H1 (cell line): ENCODE measurements around the gene FGF14. TPM values are rescaled to one million over a fixed set of nuclear protein-coding genes. Genes with fewer than 3 reads are reported as not detected.

Experiments used
- CTCF ChIA-PET: fragments of 300-600 bp; sonication (Branson Sonifier 250); formaldehyde crosslinking; loops from one replicate; lab custom pipeline; 2021; ENCODE audit not compliant: partially characterized antibody; lab: Charles Lee
- POLR2A ChIA-PET: fragments of 300-600 bp; sonication (Branson Sonifier 250); formaldehyde crosslinking; loops from one replicate; lab custom pipeline; 2021; ENCODE audit warnings: inconsistent platforms; ENCODE audit not compliant: partially characterized antibody; lab: Charles Lee
- DNase-seq, 2 experiments: peaks; one replicate each; pipeline versions ENCODE4 v3.0.0 to v3.0.0-alpha.2; 2010 to 2022; ENCODE audit warnings: low spot score in 2 of 2, low read depth in 1 of 2, mixed read lengths in 1 of 2
- FAIRE-seq: peaks from 2 replicates; lab custom pipeline; 2011; peaks lifted over from hg19 to GRCh38; lab: Jason Lieb, UNC
- H2AFZ ChIP-seq: 2 replicates; pipeline ENCODE4 v1.8.1; 2012; ENCODE audit warnings: low read length, inconsistent platforms
- H2AK5ac ChIP-seq: 2 replicates; pipeline ENCODE4 v1.6.1; 2013; ENCODE audit warnings: low read depth, low read length
- H2BK120ac ChIP-seq: replicated peaks from 2 replicates; pipeline ENCODE3; 2013; ENCODE audit warnings: low read depth, low read length, inconsistent platforms
- H2BK12ac ChIP-seq: 2 replicates; pipeline ENCODE4 v1.6.1; 2013; ENCODE audit warnings: low read depth, low read length
- H2BK15ac ChIP-seq: 2 replicates; pipeline ENCODE4 v1.6.1; 2013; ENCODE audit warnings: low read length
- H2BK20ac ChIP-seq: 2 replicates; pipeline ENCODE4 v1.6.1; 2013; ENCODE audit warnings: low read length
- H2BK5ac ChIP-seq: 2 replicates; pipeline ENCODE4 v1.6.1; 2013; ENCODE audit warnings: low read depth, low read length
- H3K14ac ChIP-seq: 2 replicates; pipeline ENCODE4 v1.6.1; 2013; ENCODE audit warnings: inconsistent platforms; ENCODE audit not compliant: insufficient read length
- H3K18ac ChIP-seq: 2 replicates; pipeline ENCODE4 v1.6.1; 2013; ENCODE audit warnings: low read length; ENCODE audit errors: extremely low read depth
- H3K23ac ChIP-seq: 2 replicates; pipeline ENCODE4 v1.6.1; 2013; ENCODE audit warnings: inconsistent platforms; ENCODE audit not compliant: insufficient read length
- H3K23me2 ChIP-seq: 2 replicates; pipeline ENCODE4 v1.6.1; 2013; ENCODE audit warnings: low read depth, low read length
- H3K27ac ChIP-seq: 2 replicates; pipeline ENCODE4 v1.6.1; 2011; ENCODE audit warnings: low read depth, low read length, inconsistent platforms
- H3K27me3 ChIP-seq, 4 experiments: replicated peaks in 1 of 4; 1 replicate in 1 of 4; 2 replicates in 3 of 4; pipeline versions ENCODE4 v1.6.1 to v1.8.1; 2011 to 2013; ENCODE audit warnings: low read length in 3 of 4, mild to moderate bottlenecking in 3 of 4, inconsistent platforms in 2 of 4, mixed read lengths in 2 of 4, moderate library complexity in 1 of 4; ENCODE audit not compliant: control insufficient read depth in 3 of 4, insufficient read depth in 3 of 4; ENCODE audit errors: extremely low read depth in 1 of 4
- H3K36me3 ChIP-seq, 4 experiments: 2 replicates each; pipeline versions ENCODE4 v1.6.1 to v1.8.1; 2011 to 2013; ENCODE audit warnings: mild to moderate bottlenecking in 4 of 4, low read length in 3 of 4, moderate library complexity in 2 of 4, control low read depth in 1 of 4, inconsistent platforms in 1 of 4; ENCODE audit not compliant: insufficient read depth in 4 of 4, control insufficient read depth in 2 of 4
- H3K4ac ChIP-seq: replicated peaks from 2 replicates; pipeline ENCODE3; 2013; ENCODE audit warnings: low read length, low read depth, mixed read lengths, inconsistent platforms; ENCODE audit not compliant: insufficient read length
- H3K4me1 ChIP-seq, 4 experiments: replicated peaks in 1 of 4; 1 replicate in 1 of 4; 2 replicates in 3 of 4; pipeline versions ENCODE4 v1.6.1 to v1.8.1; 2011 to 2013; ENCODE audit warnings: low read length in 3 of 4, inconsistent platforms in 2 of 4, mixed read lengths in 1 of 4; ENCODE audit not compliant: insufficient read depth in 4 of 4, control insufficient read depth in 3 of 4
- H3K4me2 ChIP-seq, 2 experiments: 2 replicates each; pipeline versions ENCODE4 v1.6.1 to v1.8.1; 2011 to 2013; ENCODE audit warnings: low read depth in 2 of 2, low read length in 2 of 2, control low read depth in 1 of 2, inconsistent platforms in 1 of 2, mild to moderate bottlenecking in 1 of 2; ENCODE audit not compliant: insufficient read depth in 1 of 2
- H3K4me3 ChIP-seq, 4 experiments: fragments of 200-600, 300-600 bp in 1 of 4; sonication (generic), shearing (Covaris generic), sonication (Bioruptor Twin) in 1 of 4; 2 replicates each; pipeline versions ENCODE4 v1.5.1 to v1.8.1; 2011 to 2016; ENCODE audit warnings: low read length in 4 of 4, low read depth in 3 of 4, control low read depth in 2 of 4, inconsistent platforms in 2 of 4, mild to moderate bottlenecking in 2 of 4, mixed read lengths in 1 of 4, moderate library complexity in 1 of 4; ENCODE audit not compliant: insufficient read depth in 2 of 4; ENCODE audit errors: extremely low read depth in 1 of 4
- H3K56ac ChIP-seq: replicated peaks from 2 replicates; pipeline ENCODE3; 2013; ENCODE audit warnings: low read depth, mild to moderate bottlenecking, mixed read lengths, low read length, inconsistent platforms; ENCODE audit not compliant: insufficient read length
- H3K79me1 ChIP-seq: 2 replicates; pipeline ENCODE4 v1.6.1; 2013; ENCODE audit warnings: low read depth, low read length, control low read depth
- H3K79me2 ChIP-seq, 2 experiments: 2 replicates each; pipeline versions ENCODE4 v1.6.1 to v1.8.1; 2012 to 2013; ENCODE audit warnings: low read length in 2 of 2, mild to moderate bottlenecking in 2 of 2, inconsistent platforms in 1 of 2; ENCODE audit not compliant: insufficient read depth in 2 of 2, control insufficient read depth in 1 of 2
- H3K9ac ChIP-seq, 4 experiments: replicated peaks in 1 of 4; 1 replicate in 1 of 4; 2 replicates in 3 of 4; pipeline versions ENCODE4 v1.6.1 to v1.8.1; 2011 to 2013; ENCODE audit warnings: low read depth in 3 of 4, low read length in 3 of 4, control low read depth in 2 of 4, mild to moderate bottlenecking in 2 of 4, moderate library complexity in 2 of 4, inconsistent platforms in 1 of 4; ENCODE audit errors: extremely low read depth in 1 of 4
- H3K9me3 ChIP-seq, 2 experiments: 2 replicates each; pipeline versions ENCODE4 v1.6.1 to v1.8.1; 2012 to 2013; ENCODE audit warnings: mild to moderate bottlenecking in 2 of 2, moderate library complexity in 2 of 2, control low read depth in 1 of 2, inconsistent platforms in 1 of 2, low read depth in 1 of 2, low read length in 1 of 2, mixed read lengths in 1 of 2; ENCODE audit not compliant: insufficient read depth in 2 of 2
- H4K20me1 ChIP-seq, 2 experiments: replicated peaks in 1 of 2; 2 replicates each; pipeline versions ENCODE3 to v1.8.1; 2011 to 2013; ENCODE audit warnings: inconsistent platforms in 2 of 2, low read length in 2 of 2, mild to moderate bottlenecking in 1 of 2; ENCODE audit not compliant: insufficient read depth in 2 of 2, control insufficient read depth in 1 of 2
- H4K5ac ChIP-seq: 2 replicates; pipeline ENCODE4 v1.6.1; 2013; ENCODE audit warnings: low read length, low read depth, mixed read lengths, inconsistent platforms; ENCODE audit not compliant: insufficient read length
- H4K8ac ChIP-seq: 2 replicates; pipeline ENCODE4 v1.8.0; 2013; ENCODE audit warnings: mild to moderate bottlenecking, moderate library complexity, low read length, inconsistent platforms; ENCODE audit not compliant: insufficient read depth; ENCODE audit errors: extremely low read depth
- H4K91ac ChIP-seq: replicated peaks from 2 replicates; pipeline ENCODE3; 2013; ENCODE audit warnings: low read length, mixed read lengths, inconsistent platforms; ENCODE audit not compliant: insufficient read length
- ASH2L ChIP-seq: fragments of 200-600, 300-600 bp; sonication (generic); IDR thresholded peaks from one replicate; pipeline ENCODE4 v1.7.1; 2017; ENCODE audit warnings: low read length
- CBX5 ChIP-seq: fragments of 300-800, 300-1000 bp; sonication (generic); IDR thresholded peaks from 2 replicates; pipeline ENCODE4 v1.7.1; 2016; ENCODE audit warnings: antibody characterized with exemption, low read length, low read depth
- CBX8 ChIP-seq: fragments of 300-800, 300-1000 bp; sonication (generic); IDR thresholded peaks from 2 replicates; pipeline ENCODE4 v1.7.1; 2016; ENCODE audit warnings: low read depth, low read length, borderline replicate concordance
- CEBPB ChIP-seq: IDR thresholded peaks from 2 replicates; pipeline ENCODE4 v1.6.1; 2012; ENCODE audit warnings: low read depth, low read length
- CHD1 ChIP-seq: IDR thresholded peaks from 2 replicates; pipeline ENCODE4 v1.6.1; 2012; ENCODE audit warnings: low read depth, low read length, improper control_type of control experiment
- CTBP2 ChIP-seq: IDR thresholded peaks from 2 replicates; pipeline ENCODE4 v1.7.0; 2011; ENCODE audit warnings: borderline replicate concordance, mild to moderate bottlenecking, moderate library complexity, mixed read lengths, low read length; ENCODE audit not compliant: insufficient read depth, insufficient read length
- EZH2 ChIP-seq: fragments of 200-600 bp; sonication (generic); IDR thresholded peaks from 2 replicates; pipeline ENCODE4 v1.7.1; 2012; ENCODE audit warnings: low read depth, mild to moderate bottlenecking, moderate library complexity, low read length, inconsistent platforms; ENCODE audit not compliant: severe bottlenecking
- HDAC6 ChIP-seq: IDR thresholded peaks from one replicate; pipeline ENCODE4 v1.7.1; 2012; ENCODE audit warnings: low read depth, mild to moderate bottlenecking, inconsistent platforms, low read length, moderate library complexity
- NANOG ChIP-seq: IDR thresholded peaks from 2 replicates; pipeline ENCODE4 v1.6.1; 2011; ENCODE audit warnings: low read length, low read depth, mild to moderate bottlenecking, inconsistent platforms; ENCODE audit not compliant: insufficient read depth, poor library complexity, severe bottlenecking
- POLR2AphosphoS5 ChIP-seq: IDR thresholded peaks from 2 replicates; pipeline ENCODE4 v1.6.1; 2011; ENCODE audit warnings: low read depth, low read length
- POU5F1 ChIP-seq: IDR thresholded peaks from 2 replicates; pipeline ENCODE4 v1.6.1; 2011; ENCODE audit warnings: low read depth, mild to moderate bottlenecking, low read length, moderate library complexity
- RFX5 ChIP-seq: IDR thresholded peaks from 2 replicates; pipeline ENCODE4 v1.6.1; 2011; ENCODE audit warnings: low read depth, low read length, improper control_type of control experiment, borderline replicate concordance
- RNF2 ChIP-seq: fragments of 200-900, 300-1000 bp; sonication (generic); IDR thresholded peaks from 2 replicates; pipeline ENCODE4 v1.7.1; 2016; ENCODE audit warnings: borderline replicate concordance, low read depth, mild to moderate bottlenecking, antibody characterized with exemption, low read length; ENCODE audit not compliant: poor library complexity, severe bottlenecking; ENCODE audit errors: missing control alignments
- SIX5 ChIP-seq: IDR thresholded peaks from 2 replicates; pipeline ENCODE4 v1.6.1; 2011; ENCODE audit warnings: mild to moderate bottlenecking, low read depth, low read length
- SP2 ChIP-seq: IDR thresholded peaks from 2 replicates; pipeline ENCODE4 v1.6.1; 2012; ENCODE audit warnings: mild to moderate bottlenecking, low read length, inconsistent platforms
- TAF1 ChIP-seq: IDR thresholded peaks from 2 replicates; pipeline ENCODE4 v1.6.1; 2011; ENCODE audit warnings: mild to moderate bottlenecking, low read depth, low read length
- TBP ChIP-seq: IDR thresholded peaks from 2 replicates; pipeline ENCODE4 v1.6.1; 2011; ENCODE audit warnings: low read depth, low read length, improper control_type of control experiment
- polyA plus RNA-seq, 7 experiments: library from polyadenylated mRNA; depleted of rRNA in 3 of 7; stranded (reverse) in 5 of 7; unstranded in 2 of 7; fragments of >200 nt in 5 of 7; fragments of 200-250 nt in 2 of 7; gene quantifications; 1 replicate in 5 of 7; 2 replicates in 1 of 7; 4 replicates in 1 of 7; pipeline versions ENCODE4 v1.2.1 to v1.2.3, GENCODE V29; 2011 to 2013; ENCODE audit warnings: missing spikeins in 2 of 7, mixed read lengths in 2 of 7
- total RNA-seq: library from RNA; stranded (reverse); fragmentation: NEBNext Ultra II Directional; extraction: Animal tissue kit (Norgen Biotek cat#: 25700); gene quantifications from 2 replicates; pipeline ENCODE4 v1.2.1, GENCODE V29; 2021

FGF14 gene
- total and polyA plus RNA-seq, 2 of the 8 experiments (the other 6 are each of a cell fraction or from before 2014, with no cell fraction given): 0.05 to 0.58 TPM

DNA sequence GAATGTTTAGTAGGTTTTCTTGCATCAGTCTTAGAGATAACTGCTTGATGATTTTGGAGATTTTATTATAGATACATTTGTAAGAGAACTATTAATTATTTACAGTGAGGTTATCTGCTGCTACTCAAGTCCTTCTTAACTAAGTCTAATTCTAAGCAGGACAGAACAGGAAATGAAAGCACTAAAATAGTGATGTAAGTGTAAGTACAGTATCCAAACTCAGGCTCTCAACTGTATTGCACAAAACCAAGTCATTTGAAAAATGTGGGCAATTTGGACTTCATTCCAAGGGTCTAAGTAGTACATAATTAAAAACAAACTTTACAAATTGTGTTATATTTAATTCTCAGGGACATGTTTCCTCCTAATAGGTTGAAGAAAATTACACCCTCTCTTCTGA lies 532.3 kb downstream of the FGF14 start:
- no peak for FAIRE-seq
- no peak overlapping the region for H3K18ac ChIP-seq
- TF ChIP-seq HDAC6 (no peak), SIX5 (no peak), CBX5 (no peak), TAF1 (no peak), NANOG (no peak), POLR2AphosphoS5 (no peak), CBX8 (no peak), POU5F1 (no peak), SP2 (no peak), CHD1 (no peak), ASH2L (no peak), CTBP2 (no peak), RFX5 (no peak), CEBPB (no peak), TBP (no peak), EZH2 (no peak), RNF2 (no peak)

More for the DNA sequence above, 532.3 kb downstream of the FGF14 start:
- H3K9ac ChIP-seq: no peak overlapping the region
- H4K8ac ChIP-seq: no peak overlapping the region
- CTCF ChIA-PET: no interaction called here
- no peak overlapping the region for H2BK15ac ChIP-seq
- H4K5ac ChIP-seq: no peak overlapping the region
- H3K4me3 ChIP-seq: no peak overlapping the region
- H3K27me3 ChIP-seq: no peaks in the 10 kb centered on the region
- no peak overlapping the region for H3K23ac ChIP-seq
- no peak overlapping the region for H2BK120ac ChIP-seq
- H2AFZ ChIP-seq: no peak overlapping the region
- H2BK12ac ChIP-seq: no peak overlapping the region
- H2AK5ac ChIP-seq: no peak overlapping the region
- no peaks in the 10 kb centered on the region for H3K79me1 ChIP-seq
- H3K27ac ChIP-seq: no peak overlapping the region
- no peak overlapping the region for H2BK5ac ChIP-seq
- no peak overlapping the region for H4K91ac ChIP-seq
- H4K20me1 ChIP-seq: no peaks in the 10 kb centered on the region
- no peaks in the 10 kb centered on the region for H3K9me3 ChIP-seq
- H3K23me2 ChIP-seq: no peaks in the 10 kb centered on the region
- no peaks in the 10 kb centered on the region for H3K36me3 ChIP-seq
- no peak overlapping the region for H3K14ac ChIP-seq
- no peak for DNase-seq
- no peak overlapping the region for H3K4me2 ChIP-seq
- H3K79me2 ChIP-seq: no peaks in the 10 kb centered on the region
- POLR2A ChIA-PET: no interaction called here
- H3K4me1 ChIP-seq: peaks cover 4 to 5% (median 5%) of the 10 kb centered on the region in 4 experiments; a peak in 4 of 7 replicates
- no peak overlapping the region for H2BK20ac ChIP-seq
- H3K4ac ChIP-seq: no peak overlapping the region
- H3K56ac ChIP-seq: no peak overlapping the region
